Smooth muscle cell (in vitro differentiated cells): ENCODE data around the gene CSNK1D. TPM values are rescaled to one million over a fixed set of nuclear protein-coding genes. Genes with fewer than 3 reads are reported as not detected.
"Not testable (repeated sequence)": the region's sequence is repeated elsewhere in the genome, so short reads cannot be mapped to it uniquely, and the experiment has no call there.

Source experiments
- DNase-seq: peaks from one replicate; lab custom pipeline; 2025; ENCODE audit not compliant: unreplicated experiment; lab: John Stamatoyannopoulos, UW
- H2AFZ ChIP-seq: fragments of 200-600 bp; sonication (generic); 2 replicates; pipeline ENCODE4 v1.6.0; 2016; ENCODE audit warnings: antibody characterized with exemption, low read depth, mild to moderate bottlenecking
- H3F3A ChIP-seq: fragments of 200-600 bp; sonication (generic); 2 replicates; pipeline ENCODE4 v1.6.0; 2017; ENCODE audit warnings: antibody characterized with exemption, low read depth
- H3K27ac ChIP-seq: fragments of 200-600 bp; sonication (generic); 2 replicates; pipeline ENCODE4 v1.5.1; 2016; ENCODE audit warnings: low read depth, mild to moderate bottlenecking
- H3K27me3 ChIP-seq: fragments of 200-600 bp; sonication (generic); 2 replicates; pipeline ENCODE4 v1.6.1; 2016; ENCODE audit warnings: low read depth, mild to moderate bottlenecking
- H3K36me3 ChIP-seq: fragments of 200-600 bp; sonication (generic); 2 replicates; pipeline ENCODE4 v1.5.1; 2016; ENCODE audit warnings: low read depth
- H3K4me1 ChIP-seq: fragments of 200-600 bp; sonication (generic); 2 replicates; pipeline ENCODE4 v1.5.1; 2016; ENCODE audit warnings: low read depth
- H3K4me2 ChIP-seq: fragments of 200-600 bp; sonication (generic); 2 replicates; pipeline ENCODE4 v1.6.0; 2016; ENCODE audit warnings: mild to moderate bottlenecking
- H3K4me3 ChIP-seq: fragments of 200-600 bp; sonication (generic); 2 replicates; pipeline ENCODE4 v1.5.1; 2016; ENCODE audit warnings: mild to moderate bottlenecking
- H3K79me2 ChIP-seq: fragments of 200-600 bp; sonication (generic); 2 replicates; pipeline ENCODE4 v1.6.0; 2016; ENCODE audit warnings: low read depth, mild to moderate bottlenecking
- H3K9ac ChIP-seq: fragments of 200-600 bp; sonication (generic); 2 replicates; pipeline ENCODE4 v1.6.0; 2016; ENCODE audit warnings: low read depth
- H3K9me3 ChIP-seq: fragments of 200-600 bp; sonication (generic); replicated peaks from 2 replicates; pipeline ENCODE4 v1.5.1; 2016; ENCODE audit warnings: low read depth
- H4K20me1 ChIP-seq: fragments of 200-600 bp; sonication (generic); 2 replicates; pipeline ENCODE4 v1.6.0; 2016; ENCODE audit warnings: low read depth
- WGBS: methylation state at CpG from one replicate; pipeline ENCODE4 v1.1.7; 2016; ENCODE audit warnings: low lambda C conversion rate; 5-methylcytosine and 5-hydroxymethylcytosine counted together
- microRNA-seq: library from miRNA; unstranded; fragments of <30 nt; microRNA quantifications from one replicate; pipeline ENCODE4, GENCODE V29; 2016; ENCODE audit warnings: borderline number of aligned reads
- polyA plus RNA-seq: library from polyadenylated mRNA; unstranded; fragments of >200 nt; fragmentation: Nextera tagmentation; extraction: Ambion mirVana; gene quantifications from 2 replicates; pipeline ENCODE4 v1.2.1, GENCODE V29; 2016
- total RNA-seq: library from RNA; depleted of rRNA; stranded (reverse); fragments of >200 nt; gene quantifications from 2 replicates; pipeline ENCODE4 v1.2.3, GENCODE V29; 2014
- TF ChIP-seq, protein P1 (sequence below): fragments of 200-600 bp; sonication (generic); IDR thresholded peaks from 2 replicates; pipeline ENCODE4 v1.5.1; 2017; ENCODE audit warnings: borderline replicate concordance, mild to moderate bottlenecking, antibody characterized with exemption; ENCODE audit not compliant: insufficient read depth, poor library complexity, severe bottlenecking

CSNK1D gene
- total and polyA plus RNA-seq, 2 experiments from 2014 or later, result 51.6 to 135 TPM

DNA sequence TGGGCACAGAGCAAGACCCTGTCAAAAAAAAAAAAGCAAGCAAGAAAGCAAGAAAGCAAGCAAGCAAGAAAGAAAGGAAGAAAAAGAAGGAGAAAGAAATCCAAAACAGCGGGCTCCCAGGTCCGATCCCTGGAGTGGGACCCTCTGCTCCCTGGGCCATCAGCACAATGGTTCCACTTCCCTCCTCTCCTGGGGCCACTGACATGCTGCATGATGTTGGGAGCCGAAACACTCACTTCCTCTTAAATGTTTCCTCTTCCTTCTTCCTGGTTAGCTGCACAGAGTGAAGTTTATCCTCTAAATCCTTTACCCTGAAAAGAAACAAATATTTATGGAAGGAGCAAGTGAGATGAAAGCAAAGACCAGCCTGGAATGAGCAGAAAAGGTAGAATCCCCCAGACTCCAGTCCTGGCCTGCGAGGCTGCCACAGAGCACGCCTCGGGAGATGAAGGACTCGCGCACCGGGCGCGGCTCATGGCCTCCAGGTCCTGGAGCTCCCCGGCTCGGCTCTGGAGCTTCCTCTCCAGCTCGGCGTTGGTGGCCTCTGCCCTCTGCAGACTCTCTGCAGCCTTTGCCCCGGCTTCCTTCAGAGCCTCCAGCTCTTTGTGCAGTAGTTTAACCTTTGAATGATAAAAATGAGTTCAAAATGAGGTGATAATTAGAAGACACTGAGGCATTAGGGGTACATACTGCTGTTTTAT is 79.8 kb downstream of the CSNK1D start:
- no peak for DNase-seq
- Histone ChIP-seq H4K20me1 (no peaks in the 10 kb centered on the region), H3K36me3 (peaks cover 9% of the 10 kb centered on the region), H3K27ac (no peak overlapping the region), H3K4me3 (no peak overlapping the region), H3K27me3 (no peaks in the 10 kb centered on the region), H3K79me2 (no peaks in the 10 kb centered on the region), H3K9me3 (no peaks in the 10 kb centered on the region), H3K4me2 (no peak overlapping the region), H2AFZ (no peak overlapping the region), H3F3A (no peaks in the 10 kb centered on the region), H3K9ac (no peak overlapping the region), H3K4me1 (no peaks in the 10 kb centered on the region)
- 96% methylated on average over 16 of the region's 16 CpGs for whole genome bisulfite sequencing
- TF ChIP-seq, protein P1, sequence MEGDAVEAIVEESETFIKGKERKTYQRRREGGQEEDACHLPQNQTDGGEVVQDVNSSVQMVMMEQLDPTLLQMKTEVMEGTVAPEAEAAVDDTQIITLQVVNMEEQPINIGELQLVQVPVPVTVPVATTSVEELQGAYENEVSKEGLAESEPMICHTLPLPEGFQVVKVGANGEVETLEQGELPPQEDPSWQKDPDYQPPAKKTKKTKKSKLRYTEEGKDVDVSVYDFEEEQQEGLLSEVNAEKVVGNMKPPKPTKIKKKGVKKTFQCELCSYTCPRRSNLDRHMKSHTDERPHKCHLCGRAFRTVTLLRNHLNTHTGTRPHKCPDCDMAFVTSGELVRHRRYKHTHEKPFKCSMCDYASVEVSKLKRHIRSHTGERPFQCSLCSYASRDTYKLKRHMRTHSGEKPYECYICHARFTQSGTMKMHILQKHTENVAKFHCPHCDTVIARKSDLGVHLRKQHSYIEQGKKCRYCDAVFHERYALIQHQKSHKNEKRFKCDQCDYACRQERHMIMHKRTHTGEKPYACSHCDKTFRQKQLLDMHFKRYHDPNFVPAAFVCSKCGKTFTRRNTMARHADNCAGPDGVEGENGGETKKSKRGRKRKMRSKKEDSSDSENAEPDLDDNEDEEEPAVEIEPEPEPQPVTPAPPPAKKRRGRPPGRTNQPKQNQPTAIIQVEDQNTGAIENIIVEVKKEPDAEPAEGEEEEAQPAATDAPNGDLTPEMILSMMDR, result no peak

DNA sequence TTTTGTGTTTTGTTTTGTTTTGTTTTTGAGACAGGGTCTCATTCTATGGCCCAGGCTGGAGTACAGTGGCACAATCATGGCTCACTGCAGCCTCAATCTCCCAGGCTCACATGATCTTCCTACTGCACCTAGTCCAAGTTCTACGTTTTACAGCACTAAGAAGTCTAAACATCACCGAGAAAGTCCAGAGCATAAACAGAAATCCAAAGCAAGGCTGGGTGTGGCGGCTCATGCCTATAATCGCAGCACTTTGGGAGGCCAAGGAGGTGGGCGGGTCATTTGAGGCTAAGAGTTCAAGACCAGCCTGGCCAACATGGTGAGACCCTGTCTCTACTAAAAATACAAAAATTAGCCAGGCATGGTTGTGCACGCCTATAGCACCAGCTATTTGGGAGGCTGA is 80.5 kb downstream of the CSNK1D start:
- not testable (repeated sequence) for H3F3A ChIP-seq, H3K9ac ChIP-seq, H3K79me2 ChIP-seq, H3K4me2 ChIP-seq, H3K27me3 ChIP-seq, H2AFZ ChIP-seq, H3K4me3 ChIP-seq, H3K36me3 ChIP-seq, H3K9me3 ChIP-seq, H3K4me1 ChIP-seq, DNase-seq, H3K27ac ChIP-seq, H4K20me1 ChIP-seq
- WGBS, result 85% methylated on average over 6 of the region's 6 CpGs

Small RNA genes lying within 50 kb of the gene (microRNA-seq; reads per million reads assigned to microRNA genes)
- gene MIR6787, result 4.1 reads per million

Other genes with a start within 250 kb of the CSNK1D start
- gene RAC3, start 242.0 kb downstream of the CSNK1D start, total RNA-seq, result 29.2 and 33.0 TPM in 2 replicates
- gene RAC3, start 242.0 kb downstream of the CSNK1D start, polyA plus RNA-seq, result 12.1 and 15.3 TPM in 2 replicates
- 34.9 and 46.4 TPM in 2 replicates for gene DCXR, start 236.0 kb downstream of the CSNK1D start, total RNA-seq
- 84.4 and 89.4 TPM in 2 replicates for gene DCXR, start 236.0 kb downstream of the CSNK1D start, polyA plus RNA-seq
- gene RFNG, start 221.9 kb downstream of the CSNK1D start, total RNA-seq, result 20.3 and 27.1 TPM in 2 replicates
- gene RFNG, start 221.9 kb downstream of the CSNK1D start, polyA plus RNA-seq, result 54.9 and 58.8 TPM in 2 replicates
- 72.0 and 93.7 TPM in 2 replicates for gene GPS1, start 221.8 kb downstream of the CSNK1D start, total RNA-seq
- gene GPS1, start 221.8 kb downstream of the CSNK1D start, polyA plus RNA-seq, result 134 and 143 TPM in 2 replicates
- gene DUS1L, start 207.9 kb downstream of the CSNK1D start, total RNA-seq, result 30.7 and 49.4 TPM in 2 replicates
- gene DUS1L, start 207.9 kb downstream of the CSNK1D start, polyA plus RNA-seq, result 125 and 141 TPM in 2 replicates
- gene FASN, start 175.5 kb downstream of the CSNK1D start, total RNA-seq, result 46.6 and 49.4 TPM in 2 replicates
- 48.4 and 49.3 TPM in 2 replicates for gene FASN, start 175.5 kb downstream of the CSNK1D start, polyA plus RNA-seq
- 11.4 and 18.3 TPM in 2 replicates for gene CCDC57, start 60.9 kb downstream of the CSNK1D start, total RNA-seq
- 23.1 and 34.6 TPM in 2 replicates for gene CCDC57, start 60.9 kb downstream of the CSNK1D start, polyA plus RNA-seq
- 151 and 180 TPM in 2 replicates for gene SLC16A3, start 44.7 kb downstream of the CSNK1D start, total RNA-seq
- gene SLC16A3, start 44.7 kb downstream of the CSNK1D start, polyA plus RNA-seq, result 83.3 and 96.1 TPM in 2 replicates
- not detected in 2 replicates for gene CD7, start 43.9 kb upstream of the CSNK1D start, total RNA-seq
- gene CD7, start 43.9 kb upstream of the CSNK1D start, polyA plus RNA-seq, result 0.18 and 0.79 TPM in 2 replicates
- gene SECTM1, start 60.1 kb upstream of the CSNK1D start, total RNA-seq, result not detected in 2 replicates
- 0.48 and 0.49 TPM in 2 replicates for gene SECTM1, start 60.1 kb upstream of the CSNK1D start, polyA plus RNA-seq
- not detected in 2 replicates for gene TEX19, start 85.5 kb upstream of the CSNK1D start, total RNA-seq
- not detected in 2 replicates for gene TEX19, start 85.5 kb upstream of the CSNK1D start, polyA plus RNA-seq
- not detected in 2 replicates for gene UTS2R, start 98.1 kb upstream of the CSNK1D start, total RNA-seq
- gene UTS2R, start 98.1 kb upstream of the CSNK1D start, polyA plus RNA-seq, result 0.30 TPM in 1 of 2 replicates, not detected in the other
- 1.5 and 9.2 TPM in 2 replicates for gene HEXD, start 144.6 kb upstream of the CSNK1D start, total RNA-seq
- 9.2 and 13.8 TPM in 2 replicates for gene HEXD, start 144.6 kb upstream of the CSNK1D start, polyA plus RNA-seq
- gene OGFOD3, start 144.9 kb upstream of the CSNK1D start, total RNA-seq, result 10.5 and 18.4 TPM in 2 replicates
- gene OGFOD3, start 144.9 kb upstream of the CSNK1D start, polyA plus RNA-seq, result 21.0 and 30.4 TPM in 2 replicates
- gene CYBC1, start 177.1 kb upstream of the CSNK1D start, total RNA-seq, result 23.3 and 26.1 TPM in 2 replicates
- gene CYBC1, start 177.1 kb upstream of the CSNK1D start, polyA plus RNA-seq, result 65.8 and 66.0 TPM in 2 replicates
- 52.0 and 121 TPM in 2 replicates for gene NARF, start 185.0 kb upstream of the CSNK1D start, total RNA-seq
- gene NARF, start 185.0 kb upstream of the CSNK1D start, polyA plus RNA-seq, result 163 and 178 TPM in 2 replicates
- 27.1 and 27.3 TPM in 2 replicates for gene FOXK2, start 246.0 kb upstream of the CSNK1D start, total RNA-seq
- gene FOXK2, start 246.0 kb upstream of the CSNK1D start, polyA plus RNA-seq, result 25.9 and 39.3 TPM in 2 replicates